SIG-M5 treated with dmso at 0.1 percent for 504 hours (cell line): Measurements from ENCODE around the gene SLC17A4.

Experiments used
- DNase-seq: peaks from one replicate; lab custom pipeline; 2025; ENCODE audit not compliant: unreplicated experiment; lab: John Stamatoyannopoulos, UW

SLC17A4 gene

GRCh38 chr6:25815194-25815593 lies 60.7 kb downstream of the SLC17A4 start:
- no peak for DNase-seq

- no peak for DNase-seq
Measured at GRCh38 chr6:25816252-25816651, 61.7 kb downstream of the SLC17A4 start.

- no peak for DNase-seq
Measured at GRCh38 chr6:25821341-25821740, 66.8 kb downstream of the SLC17A4 start.

- no peak for DNase-seq
Measured at GRCh38 chr6:25829375-25829774, 74.8 kb downstream of the SLC17A4 start.

GRCh38 chr6:25830458-25830857 lies 75.9 kb downstream of the SLC17A4 start:
- DNase-seq = no peak
